ENCODE results near the gene BST1.
"Not testable (repeated sequence)": the region's sequence is repeated elsewhere in the genome, so short reads cannot be mapped to it uniquely, and the experiment has no call there.

Gene BST1

DNA sequence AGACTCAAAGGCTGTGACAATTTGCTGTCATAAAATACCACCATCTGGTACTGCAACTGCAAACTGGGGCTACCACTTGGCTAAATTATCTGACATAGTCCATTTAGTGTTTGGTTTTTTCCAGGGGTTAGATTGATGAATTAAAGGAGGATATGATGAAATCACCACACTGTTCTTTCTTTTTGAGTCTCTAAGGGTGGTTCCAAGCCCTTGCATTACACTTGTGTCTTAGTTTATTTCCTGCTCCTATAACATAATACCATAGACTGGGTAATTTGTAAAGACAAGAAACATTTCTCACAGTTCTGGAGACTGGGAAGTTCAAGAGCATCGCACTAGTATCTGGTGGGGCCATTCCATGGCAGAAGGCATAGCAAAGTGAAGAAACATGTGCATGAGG is 43.2 kb downstream of the BST1 start:
- DNase-seq (ENCODE audit: low spot score) = no peak

DNA sequence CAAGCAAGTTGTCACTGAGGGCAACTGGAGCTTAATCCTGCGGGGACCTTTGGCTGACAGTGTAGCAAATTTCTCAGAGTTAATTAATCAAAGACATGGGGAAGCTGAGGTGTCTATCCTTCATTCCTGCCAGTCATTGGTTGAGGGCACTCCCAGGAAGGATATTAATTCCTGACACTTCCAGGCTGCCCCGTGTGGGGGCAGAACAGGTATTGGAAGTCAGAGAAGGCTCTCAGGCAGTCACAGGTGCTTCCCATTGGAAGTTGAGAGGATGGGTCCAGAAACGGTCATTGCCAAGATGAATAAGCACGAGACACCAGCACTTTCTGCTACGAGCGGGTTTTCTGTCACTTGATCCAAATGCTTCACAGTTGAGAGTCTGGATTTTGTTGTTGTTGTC is 46.1 kb downstream of the BST1 start:
- no peak for DNase-seq (ENCODE audit: low spot score)

- DNase-seq (ENCODE audit: low spot score) = no peak
Measured at GRCh38 chr4:15751153-15751552, 48.3 kb downstream of the BST1 start.

DNA sequence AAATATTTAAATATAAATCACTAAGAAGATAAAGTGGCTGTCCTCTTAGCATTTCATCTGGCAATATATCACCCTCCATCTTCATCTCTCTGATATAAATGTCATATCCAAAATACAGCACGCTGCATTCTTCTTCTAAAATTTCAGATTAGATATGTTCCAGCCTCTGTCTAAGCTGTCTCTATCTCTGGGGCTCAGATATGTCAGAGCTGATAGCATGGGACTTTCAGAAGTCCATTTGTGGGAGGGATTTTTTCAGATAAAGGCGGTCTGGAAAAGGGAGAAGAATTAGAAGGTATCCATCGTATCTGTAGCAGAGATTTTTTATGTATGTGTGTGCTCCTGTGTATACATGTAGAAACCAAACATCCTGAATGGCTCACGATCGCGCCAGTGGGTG is 50.2 kb downstream of the BST1 start:
- no peak for DNase-seq (ENCODE audit: low spot score)

DNA sequence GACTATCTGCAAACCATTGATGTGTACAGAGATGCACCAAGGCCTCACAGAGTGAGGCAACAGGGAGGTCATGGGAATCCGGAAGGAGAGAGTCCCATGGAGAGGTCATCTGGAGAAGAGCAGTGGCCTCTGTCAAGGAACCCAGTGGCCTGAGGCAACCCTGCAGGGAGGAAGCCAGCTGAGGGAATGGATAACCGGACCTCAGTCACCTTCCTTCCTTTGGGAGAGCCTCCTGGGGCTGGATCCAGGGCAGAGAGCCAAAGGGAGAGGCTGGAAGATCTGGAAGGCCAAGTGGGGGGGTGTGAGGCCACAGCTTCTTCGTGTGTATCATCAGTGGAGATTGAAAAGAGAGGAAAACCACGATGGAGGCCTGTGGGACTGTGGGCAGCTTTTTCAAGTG is 50.9 kb downstream of the BST1 start:
- DNase-seq (ENCODE audit: low spot score) = no peak

- DNase-seq (ENCODE audit: low spot score) = no peak
Measured at GRCh38 chr4:15754323-15754722, 51.5 kb downstream of the BST1 start.

- DNase-seq (ENCODE audit: low spot score) = no peak
Measured at GRCh38 chr4:15755321-15756155, 52.7 kb downstream of the BST1 start.

DNA sequence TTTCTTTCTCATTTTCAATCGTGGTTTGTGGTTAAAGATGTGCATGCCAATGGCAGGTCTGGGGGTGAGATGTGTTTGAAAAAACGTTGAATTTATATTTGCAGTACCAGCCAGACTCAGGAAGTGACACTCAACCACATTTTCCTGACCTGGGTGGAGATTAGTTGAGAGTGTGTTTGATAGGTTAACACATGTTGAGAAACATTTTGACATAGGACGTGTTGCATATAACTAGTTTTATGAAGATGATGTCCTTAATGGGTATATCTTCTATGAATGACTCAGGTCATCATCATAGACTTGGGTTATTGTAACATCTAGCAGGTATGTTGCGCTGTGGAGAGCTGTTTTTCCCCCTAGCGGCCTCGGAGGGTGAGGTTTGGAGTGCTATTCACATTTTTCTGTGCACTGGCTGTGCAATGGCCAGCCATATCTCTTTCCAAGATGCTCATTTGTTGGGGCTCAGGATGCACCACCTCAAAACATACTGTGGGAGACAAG is 53.5 kb downstream of the BST1 start:
- no peak for DNase-seq (ENCODE audit: low spot score)

- DNase-seq (ENCODE audit: low spot score) = no peak
Measured at GRCh38 chr4:15757054-15757453, 54.2 kb downstream of the BST1 start.

DNA sequence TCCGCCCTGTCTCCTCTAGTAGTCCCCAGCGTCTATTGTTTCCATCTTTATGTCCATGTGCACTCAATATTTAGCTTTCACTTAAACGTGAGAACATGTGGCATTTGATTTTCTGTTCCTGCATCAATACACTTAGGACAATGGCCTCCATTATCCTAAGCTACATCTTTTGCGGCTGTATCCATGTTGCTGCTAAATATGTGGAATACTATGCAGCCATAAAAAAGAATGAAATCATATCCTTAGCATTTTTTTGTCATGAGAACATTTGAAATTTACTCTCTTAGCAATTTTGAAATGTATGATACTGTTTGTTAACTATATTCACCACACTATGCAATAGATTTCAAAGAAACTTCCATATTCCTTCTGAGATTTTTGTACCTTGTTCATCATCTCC is 55.4 kb downstream of the BST1 start:
- no peak for DNase-seq (ENCODE audit: low spot score)

- DNase-seq (ENCODE audit: low spot score) = not testable (repeated sequence)
Measured at GRCh38 chr4:15762460-15762859, 59.6 kb downstream of the BST1 start.

DNA sequence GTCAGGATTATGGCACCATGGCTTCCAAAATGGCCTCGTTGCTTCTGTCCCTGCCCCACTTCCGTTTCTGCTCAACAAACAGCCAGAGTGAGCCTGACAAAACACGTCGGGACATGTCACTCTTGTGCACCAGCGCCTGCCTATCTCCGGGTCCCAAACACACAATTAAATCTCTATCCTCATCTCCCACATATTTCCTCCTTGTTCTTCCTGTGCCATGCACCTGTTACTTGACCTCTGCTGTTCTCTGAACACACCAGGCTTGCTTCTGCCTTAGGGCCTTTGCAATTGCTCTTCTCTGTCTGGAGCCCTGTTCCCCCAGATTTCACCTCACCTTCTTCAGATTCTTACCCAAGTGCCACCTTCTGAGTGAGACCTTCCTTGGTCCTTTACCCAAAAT is 62.5 kb downstream of the BST1 start:
- DNase-seq (ENCODE audit: low spot score) = no peak

GRCh38 chr4:15765910-15766697 is 63.2 kb downstream of the BST1 start:
- DNase-seq (ENCODE audit: low spot score) = no peak

DNA sequence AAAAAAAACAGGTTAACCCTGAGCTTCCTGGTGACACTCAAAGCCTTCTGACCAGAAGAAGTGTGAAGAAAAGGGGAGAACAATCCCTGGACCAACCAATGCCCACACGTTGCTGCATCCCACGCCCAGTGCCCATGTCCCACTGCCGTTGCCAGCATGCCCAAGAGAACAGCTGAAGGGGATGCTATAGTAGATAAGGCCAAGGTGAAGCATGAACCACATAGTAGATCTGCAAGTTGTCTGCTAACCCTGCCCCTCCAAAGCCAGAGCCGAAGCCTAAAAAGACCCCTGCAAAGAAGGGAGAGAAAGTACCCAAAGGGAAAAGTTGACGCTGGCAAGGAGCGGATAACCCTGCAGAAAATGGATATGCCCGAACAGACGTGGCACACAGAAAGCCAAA is 64.0 kb downstream of the BST1 start:
- DNase-seq (ENCODE audit: low spot score) = no peak

GRCh38 chr4:15769202-15769601 is 66.3 kb downstream of the BST1 start:
- DNase-seq (ENCODE audit: low spot score) = no peak

- DNase-seq (ENCODE audit: low spot score) = no peak
Measured at GRCh38 chr4:15771216-15772058, 68.6 kb downstream of the BST1 start.

- DNase-seq (ENCODE audit: low spot score) = no peak
Measured at GRCh38 chr4:15774020-15774420, 71.2 kb downstream of the BST1 start.

GRCh38 chr4:15776871-15777648 is 74.2 kb downstream of the BST1 start:
- DNase-seq (ENCODE audit: low spot score) = no peak

DNA sequence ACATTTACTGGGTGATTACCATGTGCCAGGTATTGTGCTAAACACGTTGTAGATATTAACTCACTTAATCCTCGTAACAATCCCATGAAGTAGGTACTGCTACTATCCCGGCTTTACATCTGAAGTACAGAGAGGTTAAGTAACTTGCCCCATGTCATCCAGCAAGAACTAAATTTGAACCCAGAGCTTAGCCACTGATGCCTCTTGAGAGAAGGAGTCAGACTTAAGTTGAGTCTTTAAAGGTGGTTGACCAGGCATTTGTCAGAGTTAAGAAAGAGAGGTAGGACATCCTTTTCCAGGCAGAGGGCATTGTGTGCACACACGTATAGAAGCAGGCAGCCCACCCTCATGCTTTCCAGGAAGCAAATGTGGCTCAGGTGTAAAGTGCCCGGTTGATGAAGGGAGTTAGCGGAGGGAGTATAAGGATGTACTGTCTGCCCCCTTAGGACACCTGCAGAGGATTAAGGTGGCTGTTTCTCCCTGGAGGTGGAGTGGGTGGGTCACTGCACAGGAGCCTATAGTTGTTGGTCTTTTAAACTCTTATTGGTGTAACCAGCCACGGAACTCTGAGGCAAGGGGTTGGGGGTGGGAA is 74.9 kb downstream of the BST1 start:
- DNase-seq (ENCODE audit: low spot score) = no peak

DNA sequence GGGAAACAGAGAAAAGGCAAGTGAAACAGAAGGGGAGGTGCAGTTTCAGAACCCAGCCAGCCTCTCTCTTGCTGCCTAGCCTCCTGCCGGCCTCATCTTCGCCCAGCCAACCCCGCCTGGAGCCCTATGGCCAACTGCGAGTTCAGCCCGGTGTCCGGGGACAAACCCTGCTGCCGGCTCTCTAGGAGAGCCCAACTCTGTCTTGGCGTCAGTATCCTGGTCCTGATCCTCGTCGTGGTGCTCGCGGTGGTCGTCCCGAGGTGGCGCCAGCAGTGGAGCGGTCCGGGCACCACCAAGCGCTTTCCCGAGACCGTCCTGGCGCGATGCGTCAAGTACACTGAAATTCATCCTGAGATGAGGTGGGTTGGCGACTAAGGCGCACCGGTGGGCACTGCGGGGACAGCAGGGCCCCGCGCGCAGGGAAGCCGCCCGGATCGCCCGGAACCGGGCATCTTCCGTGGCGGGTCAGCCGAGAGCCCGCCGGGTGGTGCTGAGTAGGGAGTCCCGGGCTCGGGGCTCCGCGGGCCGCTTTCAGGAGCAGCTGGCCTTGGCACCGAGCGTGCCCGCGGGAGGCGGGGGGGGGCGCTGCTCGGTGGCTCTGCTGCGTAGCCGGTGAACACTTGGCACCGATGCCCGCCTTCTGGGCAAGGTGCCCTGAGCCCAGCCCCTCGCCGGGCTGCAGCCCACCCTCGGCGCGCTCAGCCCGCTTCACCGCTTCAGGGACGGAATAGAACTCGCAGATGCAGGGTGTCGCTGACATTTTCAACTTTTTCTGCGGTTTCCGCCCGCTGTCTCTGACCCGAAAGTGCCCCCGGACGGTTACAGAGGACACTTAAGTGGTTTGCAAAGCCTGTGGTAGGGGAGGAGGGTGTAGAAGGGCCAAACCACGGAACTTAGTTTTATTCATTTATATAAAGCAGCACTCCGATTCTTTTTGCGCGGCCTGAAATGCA is 75.7 kb downstream of the BST1 start, which contains the start of gene CD38:
TSS of gene CD38 (plus strand) at position 40 of the 953 bp plus-strand sequence. CDS start at position 127, 87 bp downstream.
- DNase-seq (ENCODE audit: low spot score) = no peak
